Panc1 (cell line): Measurements from ENCODE around the gene MRPL41.

Source experiments
- POLR2AphosphoS5 ChIP-seq: IDR thresholded peaks from 2 replicates; pipeline ENCODE4 v1.6.1; 2012; ENCODE audit warnings: mild to moderate bottlenecking, low read depth, low read length, moderate library complexity
- SIN3A ChIP-seq: IDR thresholded peaks from 2 replicates; pipeline ENCODE4 v1.6.1; 2012; ENCODE audit warnings: low read depth, mild to moderate bottlenecking, low read length, moderate library complexity, borderline replicate concordance; ENCODE audit not compliant: insufficient read depth
- TCF7L2 ChIP-seq: IDR thresholded peaks from 2 replicates; pipeline ENCODE4 v1.6.1; 2011; ENCODE audit warnings: mild to moderate bottlenecking, low read depth, low read length, inconsistent platforms
- TF ChIP-seq, protein P1 (sequence below): fragments of 450-650 bp; IDR thresholded peaks from 2 replicates; pipeline ENCODE4 v1.5.1; 2017; ENCODE audit warnings: mild to moderate bottlenecking
- TF ChIP-seq, protein P2 (sequence below), 2 experiments: IDR thresholded peaks; 2 replicates each; pipeline ENCODE4 v1.6.1; 2011 to 2012; ENCODE audit warnings: low read depth in 2 of 2, control low read depth in 1 of 2, low read length in 1 of 2, mild to moderate bottlenecking in 1 of 2, moderate library complexity in 1 of 2; ENCODE audit not compliant: insufficient read depth in 1 of 2

DNA sequence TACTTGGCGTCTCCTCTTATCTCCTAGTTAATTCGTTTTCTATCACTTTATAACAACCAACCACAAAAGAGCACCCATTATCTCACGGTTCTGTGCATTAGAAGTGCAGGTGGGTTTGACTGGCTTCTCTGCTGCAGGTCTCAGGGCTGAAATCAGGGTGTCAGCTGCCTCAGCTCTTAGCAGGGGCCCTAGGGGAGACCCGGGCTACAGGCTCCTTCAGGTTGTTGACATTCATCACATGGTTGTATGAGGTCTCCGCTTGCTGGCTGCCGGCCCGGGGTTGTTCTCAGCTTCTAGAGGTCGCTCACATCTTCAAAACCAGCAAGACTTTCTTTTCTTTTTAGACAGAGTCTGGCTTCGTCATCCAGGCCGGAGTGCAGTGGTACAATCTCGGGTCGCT is 41.5 kb downstream of the MRPL41 start:
- TF ChIP-seq, protein P1, sequence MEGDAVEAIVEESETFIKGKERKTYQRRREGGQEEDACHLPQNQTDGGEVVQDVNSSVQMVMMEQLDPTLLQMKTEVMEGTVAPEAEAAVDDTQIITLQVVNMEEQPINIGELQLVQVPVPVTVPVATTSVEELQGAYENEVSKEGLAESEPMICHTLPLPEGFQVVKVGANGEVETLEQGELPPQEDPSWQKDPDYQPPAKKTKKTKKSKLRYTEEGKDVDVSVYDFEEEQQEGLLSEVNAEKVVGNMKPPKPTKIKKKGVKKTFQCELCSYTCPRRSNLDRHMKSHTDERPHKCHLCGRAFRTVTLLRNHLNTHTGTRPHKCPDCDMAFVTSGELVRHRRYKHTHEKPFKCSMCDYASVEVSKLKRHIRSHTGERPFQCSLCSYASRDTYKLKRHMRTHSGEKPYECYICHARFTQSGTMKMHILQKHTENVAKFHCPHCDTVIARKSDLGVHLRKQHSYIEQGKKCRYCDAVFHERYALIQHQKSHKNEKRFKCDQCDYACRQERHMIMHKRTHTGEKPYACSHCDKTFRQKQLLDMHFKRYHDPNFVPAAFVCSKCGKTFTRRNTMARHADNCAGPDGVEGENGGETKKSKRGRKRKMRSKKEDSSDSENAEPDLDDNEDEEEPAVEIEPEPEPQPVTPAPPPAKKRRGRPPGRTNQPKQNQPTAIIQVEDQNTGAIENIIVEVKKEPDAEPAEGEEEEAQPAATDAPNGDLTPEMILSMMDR = no peak
- no peak for TF ChIP-seq POLR2AphosphoS5
- TF ChIP-seq, protein P2, sequence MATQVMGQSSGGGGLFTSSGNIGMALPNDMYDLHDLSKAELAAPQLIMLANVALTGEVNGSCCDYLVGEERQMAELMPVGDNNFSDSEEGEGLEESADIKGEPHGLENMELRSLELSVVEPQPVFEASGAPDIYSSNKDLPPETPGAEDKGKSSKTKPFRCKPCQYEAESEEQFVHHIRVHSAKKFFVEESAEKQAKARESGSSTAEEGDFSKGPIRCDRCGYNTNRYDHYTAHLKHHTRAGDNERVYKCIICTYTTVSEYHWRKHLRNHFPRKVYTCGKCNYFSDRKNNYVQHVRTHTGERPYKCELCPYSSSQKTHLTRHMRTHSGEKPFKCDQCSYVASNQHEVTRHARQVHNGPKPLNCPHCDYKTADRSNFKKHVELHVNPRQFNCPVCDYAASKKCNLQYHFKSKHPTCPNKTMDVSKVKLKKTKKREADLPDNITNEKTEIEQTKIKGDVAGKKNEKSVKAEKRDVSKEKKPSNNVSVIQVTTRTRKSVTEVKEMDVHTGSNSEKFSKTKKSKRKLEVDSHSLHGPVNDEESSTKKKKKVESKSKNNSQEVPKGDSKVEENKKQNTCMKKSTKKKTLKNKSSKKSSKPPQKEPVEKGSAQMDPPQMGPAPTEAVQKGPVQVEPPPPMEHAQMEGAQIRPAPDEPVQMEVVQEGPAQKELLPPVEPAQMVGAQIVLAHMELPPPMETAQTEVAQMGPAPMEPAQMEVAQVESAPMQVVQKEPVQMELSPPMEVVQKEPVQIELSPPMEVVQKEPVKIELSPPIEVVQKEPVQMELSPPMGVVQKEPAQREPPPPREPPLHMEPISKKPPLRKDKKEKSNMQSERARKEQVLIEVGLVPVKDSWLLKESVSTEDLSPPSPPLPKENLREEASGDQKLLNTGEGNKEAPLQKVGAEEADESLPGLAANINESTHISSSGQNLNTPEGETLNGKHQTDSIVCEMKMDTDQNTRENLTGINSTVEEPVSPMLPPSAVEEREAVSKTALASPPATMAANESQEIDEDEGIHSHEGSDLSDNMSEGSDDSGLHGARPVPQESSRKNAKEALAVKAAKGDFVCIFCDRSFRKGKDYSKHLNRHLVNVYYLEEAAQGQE (IDR thresholded peaks at IDR 0.05; ENCODE audit: insufficient read depth in 1 of 2, low read depth in 2 of 2, low read length in 1 of 2) = no peak
- TF ChIP-seq SIN3A = no peak
- TF ChIP-seq TCF7L2 = no peak
